Gastrocnemius medialis (tissue), 4 donors: ENCODE measurements around the gene CD28.

ENCODE experiments used
- POLR2A ChIP-seq, 2 donors: fragments of 450-650 bp; IDR thresholded peaks; one replicate each; pipeline ENCODE4 v1.6.1; 2017; ENCODE audit warnings: antibody characterized with exemption in 2 of 2, mild to moderate bottlenecking in 2 of 2, moderate library complexity in 2 of 2
- TF ChIP-seq, protein P1 (sequence below), 5 experiments: fragments of 450-650 bp in 3 of 5; fragments of 200-600 bp in 2 of 5; sonication (generic) in 2 of 5; IDR thresholded peaks in 4 of 5; conservative IDR thresholded peaks in 1 of 5; 1 replicate in 4 of 5; 2 replicates in 1 of 5; pipeline ENCODE4 v1.5.1; 2016 to 2019; ENCODE audit warnings: antibody characterized with exemption in 5 of 5, mild to moderate bottlenecking in 3 of 5, moderate library complexity in 3 of 5

DNA sequence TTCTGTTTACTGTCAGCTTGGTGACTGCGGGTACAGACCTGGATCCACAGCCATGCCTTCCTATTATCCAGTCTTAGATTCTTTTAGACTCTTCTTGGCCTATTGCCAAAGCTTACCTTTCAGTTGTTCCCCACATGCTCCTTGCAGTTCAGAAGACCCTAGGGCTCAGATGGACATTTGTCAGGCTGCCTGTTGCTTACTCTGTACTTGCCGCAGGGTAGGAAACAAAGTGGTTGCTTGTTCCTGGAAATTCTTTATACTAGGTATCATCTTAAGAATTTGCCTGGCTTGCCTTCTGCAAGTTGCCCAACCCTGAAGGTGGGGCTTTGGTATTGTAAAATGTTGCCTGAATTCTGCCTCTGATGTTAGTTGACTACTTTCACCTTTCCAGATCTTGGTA, 24.4 kb downstream of the CD28 start:
- TF ChIP-seq, protein P1, sequence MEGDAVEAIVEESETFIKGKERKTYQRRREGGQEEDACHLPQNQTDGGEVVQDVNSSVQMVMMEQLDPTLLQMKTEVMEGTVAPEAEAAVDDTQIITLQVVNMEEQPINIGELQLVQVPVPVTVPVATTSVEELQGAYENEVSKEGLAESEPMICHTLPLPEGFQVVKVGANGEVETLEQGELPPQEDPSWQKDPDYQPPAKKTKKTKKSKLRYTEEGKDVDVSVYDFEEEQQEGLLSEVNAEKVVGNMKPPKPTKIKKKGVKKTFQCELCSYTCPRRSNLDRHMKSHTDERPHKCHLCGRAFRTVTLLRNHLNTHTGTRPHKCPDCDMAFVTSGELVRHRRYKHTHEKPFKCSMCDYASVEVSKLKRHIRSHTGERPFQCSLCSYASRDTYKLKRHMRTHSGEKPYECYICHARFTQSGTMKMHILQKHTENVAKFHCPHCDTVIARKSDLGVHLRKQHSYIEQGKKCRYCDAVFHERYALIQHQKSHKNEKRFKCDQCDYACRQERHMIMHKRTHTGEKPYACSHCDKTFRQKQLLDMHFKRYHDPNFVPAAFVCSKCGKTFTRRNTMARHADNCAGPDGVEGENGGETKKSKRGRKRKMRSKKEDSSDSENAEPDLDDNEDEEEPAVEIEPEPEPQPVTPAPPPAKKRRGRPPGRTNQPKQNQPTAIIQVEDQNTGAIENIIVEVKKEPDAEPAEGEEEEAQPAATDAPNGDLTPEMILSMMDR (IDR thresholded peaks at IDR 0.05 in 4 of 5, conservative IDR thresholded peaks at IDR 0.05 in 1 of 5), result no peak
- no peak for TF ChIP-seq POLR2A (IDR thresholded peaks at IDR 0.05)
